HG03439 (cell line): ENCODE results near the gene PHACTR1.

Source experiments
- ATAC-seq: cut with Tn5 transposase; IDR thresholded peaks from one replicate; pipeline ENCODE4 v1.9.1; 2021; ENCODE audit warnings: mild to moderate bottlenecking, moderate library complexity; ENCODE audit not compliant: unreplicated experiment

The PHACTR1 gene

DNA sequence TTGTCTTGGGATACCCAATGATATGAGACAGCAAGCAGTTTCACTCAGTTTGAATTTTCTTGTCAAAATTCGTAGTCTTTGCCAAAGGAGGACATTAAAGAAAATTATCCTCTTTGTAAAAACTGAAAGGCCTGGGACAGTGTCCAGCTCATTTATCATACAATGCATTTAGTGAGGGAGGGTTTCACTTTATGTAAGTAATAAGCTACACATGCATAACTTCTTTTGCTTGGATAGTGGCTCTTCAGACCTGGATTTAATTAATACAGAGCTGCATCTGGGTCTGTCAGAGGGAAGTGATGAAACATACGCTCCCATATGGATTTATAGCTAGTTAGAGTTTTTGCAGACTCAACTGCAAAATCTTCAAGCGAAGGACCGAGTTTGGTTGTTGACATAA, 175.6 kb downstream of the PHACTR1 start:
- ATAC-seq = no peak

DNA sequence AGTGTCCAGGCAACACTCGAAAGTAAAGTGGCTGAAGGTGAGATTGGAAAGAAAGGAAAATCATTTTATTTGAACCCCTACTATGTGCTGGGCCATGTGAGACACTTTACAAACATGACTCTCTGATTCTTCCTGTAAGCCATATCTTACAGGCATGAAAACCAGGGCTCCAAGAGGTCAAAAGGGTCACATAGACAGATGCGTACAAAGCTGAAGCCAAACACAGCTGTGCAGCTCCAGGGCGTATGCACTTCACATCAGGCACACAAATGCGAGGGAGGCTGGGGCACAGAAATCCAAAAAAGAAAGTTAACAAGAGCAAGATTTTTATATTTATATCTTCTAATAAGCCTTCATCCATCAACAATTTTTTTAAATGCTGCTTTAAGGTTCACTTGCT, 176.5 kb downstream of the PHACTR1 start:
- ATAC-seq = no peak

DNA sequence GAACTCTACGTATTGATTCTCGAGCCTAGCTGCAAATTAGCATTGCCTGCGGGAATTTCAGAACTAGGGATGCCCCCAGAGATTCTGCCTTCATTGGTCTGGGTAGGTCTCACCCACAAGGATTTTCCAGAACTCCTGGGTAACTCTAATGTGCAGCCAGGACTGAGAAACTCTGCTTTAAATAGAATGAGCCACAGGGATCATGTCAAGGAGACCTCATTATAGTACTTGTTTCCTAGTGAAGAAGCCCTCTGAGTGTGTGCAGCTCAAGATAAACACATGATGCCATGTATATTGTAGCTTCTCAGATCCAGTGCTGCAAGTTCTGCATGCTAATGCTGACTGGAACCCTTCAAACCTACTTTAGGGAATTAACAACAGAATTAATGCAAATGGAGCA, 179.2 kb downstream of the PHACTR1 start:
- no peak for ATAC-seq

DNA sequence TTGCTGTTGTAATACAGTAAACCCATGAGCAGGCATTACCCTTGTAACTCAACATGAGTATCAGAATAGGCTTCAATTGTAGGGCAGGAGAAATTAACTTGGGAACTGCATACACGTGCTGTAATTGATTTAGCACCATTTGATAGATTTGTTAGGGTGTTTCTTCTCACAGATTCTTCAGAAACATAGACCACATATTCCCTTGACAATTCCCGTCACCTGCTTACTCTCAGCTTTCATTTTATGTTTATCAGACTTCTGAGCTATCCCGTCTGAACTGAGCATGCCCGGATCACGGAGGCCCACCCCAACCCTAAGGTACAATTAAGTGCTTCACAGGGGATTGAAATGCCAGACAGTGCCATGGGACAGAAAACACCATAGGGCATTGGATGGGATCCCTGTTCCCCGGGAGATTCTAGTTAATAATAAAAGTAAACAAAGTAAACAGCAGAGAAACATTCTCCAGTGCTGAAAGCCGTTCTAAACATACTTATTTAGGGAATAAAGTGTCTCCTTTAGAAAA, 179.7 kb downstream of the PHACTR1 start:
- no peak for ATAC-seq

DNA sequence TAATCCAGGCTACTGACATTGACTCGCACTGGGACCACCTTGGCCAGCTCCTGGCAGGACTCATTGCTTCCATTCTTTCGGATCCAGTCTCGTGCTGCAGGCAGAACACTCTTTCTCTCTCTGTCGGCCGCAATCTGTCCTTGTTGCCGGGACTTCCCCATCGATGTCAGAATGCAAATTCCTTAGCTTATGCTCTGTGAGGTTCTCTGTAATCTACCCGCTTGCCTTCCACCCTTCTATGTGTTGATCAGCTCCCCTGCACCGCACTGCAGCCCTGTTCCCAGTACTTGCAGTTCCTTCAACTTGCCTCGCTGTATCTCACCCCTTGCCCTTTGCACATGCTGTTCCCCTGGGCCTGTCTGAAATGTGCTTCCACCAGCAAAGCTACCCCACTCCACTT, 182.0 kb downstream of the PHACTR1 start:
- no peak for ATAC-seq

DNA sequence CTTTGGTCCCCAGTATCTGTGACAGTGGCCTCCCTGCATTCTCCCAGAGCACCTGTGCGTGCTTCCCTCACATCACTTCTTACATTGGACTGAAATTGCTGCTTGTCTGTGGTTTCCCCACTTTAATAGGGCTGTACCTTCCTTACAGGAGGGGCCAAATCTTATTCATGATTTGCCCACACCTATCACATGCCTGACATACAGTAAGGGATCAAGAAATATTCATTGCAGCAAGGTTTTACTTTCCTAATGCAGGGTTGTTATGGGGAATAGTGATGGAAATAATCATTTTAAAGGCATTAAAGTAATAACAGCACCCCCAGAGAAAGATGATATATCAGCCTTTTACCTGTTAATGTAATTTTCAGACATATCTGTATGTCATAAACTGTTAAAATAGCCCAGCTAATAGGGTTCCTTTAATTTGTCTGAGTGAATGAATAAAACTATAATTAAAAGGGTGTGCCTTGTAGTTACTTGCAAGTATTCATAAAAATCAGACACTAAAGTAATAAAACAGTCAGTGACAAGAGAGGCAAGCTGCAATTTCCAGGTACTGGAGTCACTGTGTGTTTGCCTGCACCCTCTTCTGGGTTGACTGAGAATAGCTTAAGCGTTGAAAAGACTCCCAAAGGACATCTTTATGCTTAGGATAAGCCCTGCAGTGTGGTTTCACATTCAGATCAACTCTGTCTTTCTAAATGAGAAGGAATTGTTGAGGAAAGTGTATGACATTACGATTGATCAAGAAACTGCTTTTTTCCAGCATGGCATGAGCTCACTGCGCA, 182.7 kb downstream of the PHACTR1 start:
- ATAC-seq = no peak

DNA sequence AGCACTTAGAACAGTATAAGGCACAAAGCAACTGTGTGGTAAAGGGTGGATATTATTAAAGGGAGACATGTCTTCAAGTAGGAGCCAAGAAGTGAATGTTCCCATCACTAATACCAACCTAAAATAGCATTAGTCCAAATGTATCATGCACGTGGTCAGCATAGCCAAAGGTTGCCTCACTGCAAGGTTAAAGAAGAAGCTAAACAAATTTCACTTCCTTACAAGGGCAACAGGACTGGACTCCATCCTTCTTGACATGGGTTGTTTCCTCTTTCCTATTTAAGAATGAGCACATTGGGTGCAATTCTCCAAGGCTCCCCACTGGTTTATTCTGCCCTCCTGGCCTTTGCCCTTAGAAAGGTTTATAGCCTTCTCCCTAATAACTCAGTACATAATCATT, 186.7 kb downstream of the PHACTR1 start:
- no peak for ATAC-seq

DNA sequence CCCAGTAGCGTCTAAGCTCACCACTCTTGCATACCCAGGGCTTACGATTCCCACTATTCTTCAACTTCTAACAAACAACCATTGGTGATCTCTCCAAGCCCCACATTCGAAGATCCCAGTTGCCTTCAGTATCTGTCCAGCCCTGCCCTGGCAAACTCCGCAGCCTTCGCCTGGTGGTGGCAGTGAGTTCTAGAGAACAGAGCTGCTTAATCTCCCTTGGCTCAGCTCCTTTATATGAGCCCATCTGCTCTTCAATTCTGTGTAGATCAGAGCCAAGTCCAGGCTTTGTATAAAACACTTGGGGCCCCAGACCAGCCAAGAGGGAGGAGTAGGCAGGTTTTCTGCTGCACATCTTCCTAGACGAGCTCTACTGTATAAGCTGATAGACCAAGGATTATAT, 193.3 kb downstream of the PHACTR1 start:
- no peak for ATAC-seq

DNA sequence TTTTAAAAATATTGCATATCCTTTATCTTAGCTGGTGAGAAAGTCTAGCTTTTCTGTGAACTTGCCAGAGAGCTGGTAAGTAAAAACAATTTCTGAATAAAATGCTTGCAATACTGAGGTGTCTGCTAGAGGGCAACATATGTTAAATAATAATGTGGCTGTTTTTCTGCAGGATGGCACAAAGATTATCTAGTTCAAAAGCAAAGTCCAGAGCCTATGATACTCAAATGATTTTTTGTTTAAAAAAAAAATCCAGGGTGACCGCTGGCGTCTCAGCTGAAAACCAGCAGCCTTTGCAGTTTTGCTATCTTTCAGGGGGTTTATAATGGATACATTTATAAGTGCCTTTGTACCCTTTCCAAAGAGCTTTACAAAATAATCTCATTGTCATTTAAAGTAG, 194.9 kb downstream of the PHACTR1 start:
- ATAC-seq = no peak

DNA sequence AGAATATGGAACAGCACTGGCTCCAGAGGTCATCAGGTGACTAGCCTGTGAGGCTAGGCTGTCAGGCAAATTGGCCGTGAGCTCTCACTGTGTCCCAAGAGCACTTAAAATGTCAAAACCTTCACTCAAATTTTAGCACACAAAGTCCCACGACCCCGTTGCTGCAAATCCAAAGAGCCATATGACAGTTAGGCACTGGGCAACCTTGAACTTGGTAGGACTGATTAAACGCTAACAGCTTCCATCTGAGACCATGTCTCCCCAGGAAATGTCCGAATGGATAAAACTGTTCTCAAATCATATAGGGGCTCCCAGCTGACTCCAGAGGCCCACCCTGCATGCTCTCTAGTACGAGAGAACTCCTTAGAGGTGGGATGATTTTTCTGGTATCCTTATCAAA, 196.6 kb downstream of the PHACTR1 start:
- ATAC-seq = no peak

DNA sequence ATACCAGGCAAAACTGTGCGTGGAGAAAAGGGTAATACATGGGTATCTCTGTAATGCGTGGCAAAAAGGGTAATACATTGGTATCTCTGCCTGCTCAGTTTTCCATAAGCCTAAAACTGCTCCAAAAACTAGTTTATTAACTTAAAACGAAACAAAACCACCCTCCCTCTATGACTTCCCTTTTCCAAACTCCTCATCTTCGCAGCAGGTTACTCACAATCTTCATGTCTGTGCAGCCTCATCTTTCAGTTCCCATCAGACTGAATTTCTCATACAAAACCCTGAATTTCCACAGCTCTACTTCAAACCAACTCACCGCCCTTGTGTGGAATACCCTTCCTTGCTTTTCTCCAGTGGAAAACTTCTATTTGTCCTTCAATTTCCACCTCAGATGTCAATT, 199.4 kb downstream of the PHACTR1 start:
- ATAC-seq = no peak

DNA sequence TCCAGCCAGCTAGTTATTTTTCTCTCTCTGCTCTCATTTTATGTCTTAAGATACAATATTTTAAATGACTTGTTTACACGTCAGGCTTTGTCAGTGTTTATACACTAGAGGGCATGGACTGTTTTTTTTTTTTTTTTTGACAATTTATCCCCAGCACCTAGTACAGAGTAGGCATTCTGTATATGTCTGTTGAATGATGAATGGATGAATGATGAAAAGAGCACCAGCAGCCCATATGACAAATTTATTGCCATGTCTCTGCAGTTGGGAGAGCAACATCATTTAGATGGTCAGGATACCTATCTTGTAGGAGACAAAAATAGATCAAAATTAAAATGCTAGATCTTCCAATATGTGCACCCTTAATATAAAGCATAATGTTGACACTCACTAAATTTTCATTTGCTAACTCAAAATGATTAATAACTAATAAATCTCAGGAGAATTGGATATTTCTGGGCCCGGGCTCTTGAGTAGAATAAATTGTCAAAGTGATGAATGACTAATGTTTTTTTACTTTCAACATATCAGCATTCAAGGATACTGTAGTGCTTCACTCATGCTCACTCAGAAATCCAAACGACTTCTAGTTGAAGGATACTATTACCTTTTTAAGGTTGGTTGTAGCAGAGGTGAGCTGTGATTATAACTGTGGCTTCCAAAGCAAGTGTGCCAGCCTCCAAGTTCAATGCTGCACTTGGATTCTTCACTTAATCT, 200.0 kb downstream of the PHACTR1 start:
- ATAC-seq = no peak

DNA sequence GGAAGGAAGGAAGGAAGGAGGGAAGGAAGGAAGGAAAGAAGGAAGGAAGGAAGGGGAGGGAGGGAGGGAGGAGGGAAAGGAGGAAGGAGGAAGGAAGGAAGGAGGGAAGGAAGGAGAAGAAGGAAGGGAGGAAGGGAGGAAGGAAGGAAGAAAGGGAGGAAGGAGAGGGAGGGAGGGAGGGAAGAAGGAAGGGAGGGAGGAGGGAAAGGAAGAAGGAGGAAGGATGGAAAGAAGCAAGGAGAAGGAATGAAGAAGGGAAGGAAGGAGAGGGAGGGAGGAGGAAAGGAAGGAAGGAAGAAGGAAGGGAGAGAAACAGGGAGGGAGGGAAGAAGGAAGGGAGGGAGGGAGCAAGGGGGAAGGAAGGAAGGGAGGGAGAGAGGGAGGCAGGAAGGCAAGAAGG, 204.9 kb downstream of the PHACTR1 start:
- ATAC-seq = no peak

DNA sequence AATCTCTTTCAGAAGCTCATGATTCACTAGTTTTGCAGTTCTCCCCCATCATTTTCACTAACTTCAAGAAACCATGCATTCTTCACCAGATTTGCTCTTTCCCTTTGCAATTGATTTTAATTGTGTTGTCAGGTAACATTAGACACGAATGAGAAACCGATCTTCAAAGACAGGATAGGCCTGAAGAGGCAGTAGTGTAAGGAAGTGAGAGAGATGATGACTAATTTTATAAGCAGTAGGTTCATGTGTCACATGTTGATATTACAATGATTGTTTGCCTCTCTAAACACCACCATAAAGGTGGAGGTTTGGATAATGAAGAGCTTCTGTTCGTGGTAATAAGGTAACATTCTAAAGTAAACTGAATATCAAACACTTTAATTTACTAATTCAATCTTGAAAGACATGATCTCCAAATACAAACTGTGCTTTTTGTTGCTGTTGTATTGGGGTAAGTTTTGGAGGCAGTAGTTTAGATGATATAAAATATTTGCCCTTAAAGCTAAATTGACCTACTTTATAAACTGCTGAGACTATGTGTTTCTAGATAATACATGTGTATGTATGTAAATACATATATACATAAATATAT, 207.2 kb downstream of the PHACTR1 start:
- ATAC-seq = no peak

DNA sequence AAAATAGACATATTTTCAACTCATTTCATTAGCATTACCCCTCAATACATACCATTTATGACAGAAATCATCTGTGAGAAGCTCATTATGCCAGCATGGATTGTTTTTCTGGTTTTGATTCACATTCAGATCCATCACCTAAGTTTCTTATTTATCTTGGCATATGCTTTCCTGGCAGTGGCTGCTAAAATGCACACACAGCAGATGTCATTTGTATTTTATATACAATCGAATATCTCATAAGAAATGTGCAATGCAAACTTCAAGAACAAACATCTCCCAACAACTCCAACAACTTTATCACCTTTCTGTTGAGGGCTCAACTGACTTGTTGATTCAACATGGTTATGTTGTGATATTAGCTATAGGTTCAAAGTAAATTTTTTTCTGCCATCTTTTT, 208.3 kb downstream of the PHACTR1 start:
- ATAC-seq = no peak

DNA sequence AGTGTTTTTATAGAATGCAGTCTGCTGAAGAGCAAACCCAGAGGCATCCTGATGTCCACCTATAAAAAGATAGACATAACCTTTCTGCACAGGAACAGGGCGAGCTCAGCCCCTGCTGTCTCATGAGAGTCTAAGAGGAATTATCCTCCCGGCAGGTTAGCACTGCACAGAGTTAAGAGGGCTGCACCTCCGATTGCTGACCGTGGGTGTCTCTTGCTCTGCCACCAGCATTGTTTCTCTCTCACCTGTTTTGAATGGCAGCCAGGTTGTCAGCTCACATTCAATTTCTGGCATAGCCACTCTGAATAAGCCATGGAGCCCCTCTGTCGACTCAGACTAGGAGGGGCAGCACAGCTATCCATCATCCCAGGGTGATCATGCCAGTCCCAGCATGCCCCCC, 211.2 kb downstream of the PHACTR1 start:
- ATAC-seq = no peak

DNA sequence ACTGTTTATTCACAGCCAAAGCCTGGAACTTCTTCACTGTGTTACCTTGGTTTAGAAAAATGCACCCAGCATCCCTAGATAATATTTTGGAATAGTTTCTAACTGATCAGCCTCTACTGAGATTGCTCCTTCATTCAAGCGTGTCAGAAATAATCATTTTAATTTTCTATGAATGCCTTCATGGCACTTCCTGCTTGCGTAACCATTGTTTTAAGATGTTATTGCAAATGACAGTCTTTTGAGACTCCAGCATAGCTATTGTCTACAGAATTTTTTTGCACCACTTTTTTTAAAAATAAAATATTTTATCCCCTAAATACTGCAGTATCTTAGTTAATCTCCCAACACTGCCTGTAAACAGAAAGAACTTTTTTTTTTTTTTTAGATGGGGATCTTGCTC, 213.1 kb downstream of the PHACTR1 start:
- ATAC-seq = no peak

DNA sequence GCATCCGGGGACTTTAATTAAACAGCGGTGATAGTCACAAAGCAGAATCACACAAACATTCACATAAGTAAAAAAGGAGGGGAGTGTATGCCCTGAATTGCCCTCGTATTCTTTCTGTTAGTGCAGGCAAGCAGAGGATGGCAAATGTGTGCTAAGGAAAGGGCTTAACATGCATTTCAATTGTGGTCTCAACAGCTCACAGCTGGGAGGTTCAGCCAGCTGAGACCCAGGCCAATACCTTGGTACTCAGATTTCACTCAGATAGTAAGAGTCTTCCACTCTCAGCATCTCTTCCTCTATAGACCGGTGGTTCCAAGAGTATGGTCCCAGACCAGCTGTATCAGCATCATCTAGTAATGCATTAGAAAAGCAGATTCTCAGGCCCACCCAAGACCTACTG, 215.1 kb downstream of the PHACTR1 start:
- ATAC-seq = no peak

DNA sequence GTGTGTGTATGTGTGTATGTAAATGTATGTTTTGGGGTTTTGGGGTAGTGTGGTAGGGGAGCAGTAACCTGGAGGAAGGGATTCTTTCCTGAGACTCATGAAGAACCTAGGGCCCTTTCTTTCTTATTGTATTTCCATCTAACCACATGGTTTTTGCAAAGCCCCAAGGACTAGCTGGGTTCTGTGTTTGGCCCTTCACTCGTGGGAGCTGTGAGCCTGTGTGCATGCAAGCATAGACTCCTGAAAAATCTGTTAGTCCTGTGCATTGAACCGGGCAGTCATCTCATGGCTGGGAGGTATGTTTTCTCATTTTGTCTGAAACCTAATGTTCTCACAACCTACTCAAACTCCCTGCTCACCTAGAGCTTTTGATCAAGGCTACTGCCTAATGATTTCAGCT, 219.1 kb downstream of the PHACTR1 start:
- no peak for ATAC-seq

DNA sequence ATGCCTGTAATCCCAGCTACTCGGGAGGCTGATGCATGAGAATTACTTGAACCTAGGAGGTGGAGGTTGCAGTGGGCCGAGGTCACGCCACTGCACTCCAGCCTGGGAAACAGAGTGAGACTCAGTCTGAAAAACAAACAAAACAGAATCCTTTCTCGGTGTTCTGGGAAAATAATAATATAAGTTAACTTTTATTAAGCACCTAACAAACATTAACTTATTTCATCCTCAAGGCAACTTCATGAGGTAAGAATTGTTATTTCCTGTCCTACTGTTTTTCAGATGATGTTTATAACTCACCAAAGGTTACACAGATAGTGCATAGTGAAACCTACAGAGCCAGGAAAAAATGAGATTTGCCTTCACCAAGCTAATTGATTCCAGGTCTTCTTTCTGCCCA, 221.4 kb downstream of the PHACTR1 start:
- ATAC-seq = no peak

DNA sequence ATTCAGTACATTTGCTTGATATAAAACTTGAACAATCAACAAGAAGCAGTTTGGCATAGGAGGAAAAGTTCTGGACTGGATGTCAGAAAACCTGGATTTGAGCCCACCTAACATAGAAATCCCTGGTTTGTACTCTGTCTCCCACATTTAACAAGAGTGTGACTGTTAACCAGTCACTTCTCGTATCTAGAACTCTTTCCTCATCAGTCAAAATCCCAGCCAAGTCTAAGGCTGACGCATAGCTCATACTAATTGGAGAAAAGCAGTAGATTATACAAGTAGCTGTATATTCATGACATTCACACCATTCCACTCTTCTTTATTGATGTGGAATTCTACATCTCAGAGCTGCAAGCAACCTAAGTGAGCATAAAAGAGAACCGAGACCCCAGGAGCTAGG, 222.7 kb downstream of the PHACTR1 start:
- ATAC-seq = no peak

DNA sequence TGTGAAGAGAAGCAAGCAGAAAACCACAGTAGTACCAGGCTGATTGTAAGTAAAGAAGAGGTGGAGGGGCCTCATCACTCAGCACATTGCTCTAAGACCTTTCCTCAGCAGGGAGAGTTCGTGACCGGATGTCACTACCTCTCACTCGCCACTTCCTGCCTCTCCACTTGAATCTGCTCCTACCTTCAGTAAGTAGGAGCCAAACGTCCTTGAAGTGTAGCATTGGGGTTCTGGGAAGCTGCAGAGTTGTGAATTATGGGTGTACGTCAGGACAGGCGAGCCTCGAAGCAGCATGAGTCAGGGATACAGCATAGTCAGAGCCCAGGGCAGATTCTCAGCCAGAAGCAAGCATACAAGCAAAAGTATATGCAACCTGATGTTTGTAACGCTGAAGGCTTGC, 224.9 kb downstream of the PHACTR1 start:
- no peak for ATAC-seq
